Smooth muscle cell (in vitro differentiated cells): ENCODE data around the gene CLEC3B. TPM values are rescaled to one million over a fixed set of nuclear protein-coding genes. Genes with fewer than 3 reads are reported as not detected.

Source experiments
- DNase-seq: peaks from one replicate; lab custom pipeline; 2025; ENCODE audit not compliant: unreplicated experiment; lab: John Stamatoyannopoulos, UW
- H2AFZ ChIP-seq: fragments of 200-600 bp; sonication (generic); 2 replicates; pipeline ENCODE4 v1.6.0; 2016; ENCODE audit warnings: antibody characterized with exemption, low read depth, mild to moderate bottlenecking
- H3F3A ChIP-seq: fragments of 200-600 bp; sonication (generic); 2 replicates; pipeline ENCODE4 v1.6.0; 2017; ENCODE audit warnings: antibody characterized with exemption, low read depth
- H3K27ac ChIP-seq: fragments of 200-600 bp; sonication (generic); 2 replicates; pipeline ENCODE4 v1.5.1; 2016; ENCODE audit warnings: low read depth, mild to moderate bottlenecking
- H3K27me3 ChIP-seq: fragments of 200-600 bp; sonication (generic); 2 replicates; pipeline ENCODE4 v1.6.1; 2016; ENCODE audit warnings: low read depth, mild to moderate bottlenecking
- H3K36me3 ChIP-seq: fragments of 200-600 bp; sonication (generic); 2 replicates; pipeline ENCODE4 v1.5.1; 2016; ENCODE audit warnings: low read depth
- H3K4me1 ChIP-seq: fragments of 200-600 bp; sonication (generic); 2 replicates; pipeline ENCODE4 v1.5.1; 2016; ENCODE audit warnings: low read depth
- H3K4me2 ChIP-seq: fragments of 200-600 bp; sonication (generic); 2 replicates; pipeline ENCODE4 v1.6.0; 2016; ENCODE audit warnings: mild to moderate bottlenecking
- H3K4me3 ChIP-seq: fragments of 200-600 bp; sonication (generic); 2 replicates; pipeline ENCODE4 v1.5.1; 2016; ENCODE audit warnings: mild to moderate bottlenecking
- H3K79me2 ChIP-seq: fragments of 200-600 bp; sonication (generic); 2 replicates; pipeline ENCODE4 v1.6.0; 2016; ENCODE audit warnings: low read depth, mild to moderate bottlenecking
- H3K9ac ChIP-seq: fragments of 200-600 bp; sonication (generic); 2 replicates; pipeline ENCODE4 v1.6.0; 2016; ENCODE audit warnings: low read depth
- H3K9me3 ChIP-seq: fragments of 200-600 bp; sonication (generic); replicated peaks from 2 replicates; pipeline ENCODE4 v1.5.1; 2016; ENCODE audit warnings: low read depth
- H4K20me1 ChIP-seq: fragments of 200-600 bp; sonication (generic); 2 replicates; pipeline ENCODE4 v1.6.0; 2016; ENCODE audit warnings: low read depth
- WGBS: methylation state at CpG from one replicate; pipeline ENCODE4 v1.1.7; 2016; ENCODE audit warnings: low lambda C conversion rate; 5-methylcytosine and 5-hydroxymethylcytosine counted together
- polyA plus RNA-seq: library from polyadenylated mRNA; unstranded; fragments of >200 nt; fragmentation: Nextera tagmentation; extraction: Ambion mirVana; gene quantifications from 2 replicates; pipeline ENCODE4 v1.2.1, GENCODE V29; 2016
- total RNA-seq: library from RNA; depleted of rRNA; stranded (reverse); fragments of >200 nt; gene quantifications from 2 replicates; pipeline ENCODE4 v1.2.3, GENCODE V29; 2014
- TF ChIP-seq, protein P1 (sequence below): fragments of 200-600 bp; sonication (generic); IDR thresholded peaks from 2 replicates; pipeline ENCODE4 v1.5.1; 2017; ENCODE audit warnings: borderline replicate concordance, mild to moderate bottlenecking, antibody characterized with exemption; ENCODE audit not compliant: insufficient read depth, poor library complexity, severe bottlenecking

Gene CLEC3B
- total RNA-seq (not detected in 2 replicates), polyA plus RNA-seq (0.58 TPM in 1 of 2 replicates, not detected in the other)

- Histone ChIP-seq H3K27ac (no peak within 1 kb of the TSS), H3K9me3 (no peaks in the 10 kb centered on the region), H3F3A (no peaks in the 10 kb centered on the region), H3K36me3 (no peaks in the 10 kb centered on the region), H3K79me2 (no peaks in the 10 kb centered on the region), H3K4me3 (no peak within 1 kb of the TSS), H2AFZ (no peak within 1 kb of the TSS), H3K4me2 (no peak within 1 kb of the TSS), H3K4me1 (no peaks in the 10 kb centered on the region), H3K9ac (no peak within 1 kb of the TSS), H4K20me1 (no peaks in the 10 kb centered on the region), H3K27me3 (no peaks in the 10 kb centered on the region)
- no peak for DNase-seq
- TF ChIP-seq, protein P1, sequence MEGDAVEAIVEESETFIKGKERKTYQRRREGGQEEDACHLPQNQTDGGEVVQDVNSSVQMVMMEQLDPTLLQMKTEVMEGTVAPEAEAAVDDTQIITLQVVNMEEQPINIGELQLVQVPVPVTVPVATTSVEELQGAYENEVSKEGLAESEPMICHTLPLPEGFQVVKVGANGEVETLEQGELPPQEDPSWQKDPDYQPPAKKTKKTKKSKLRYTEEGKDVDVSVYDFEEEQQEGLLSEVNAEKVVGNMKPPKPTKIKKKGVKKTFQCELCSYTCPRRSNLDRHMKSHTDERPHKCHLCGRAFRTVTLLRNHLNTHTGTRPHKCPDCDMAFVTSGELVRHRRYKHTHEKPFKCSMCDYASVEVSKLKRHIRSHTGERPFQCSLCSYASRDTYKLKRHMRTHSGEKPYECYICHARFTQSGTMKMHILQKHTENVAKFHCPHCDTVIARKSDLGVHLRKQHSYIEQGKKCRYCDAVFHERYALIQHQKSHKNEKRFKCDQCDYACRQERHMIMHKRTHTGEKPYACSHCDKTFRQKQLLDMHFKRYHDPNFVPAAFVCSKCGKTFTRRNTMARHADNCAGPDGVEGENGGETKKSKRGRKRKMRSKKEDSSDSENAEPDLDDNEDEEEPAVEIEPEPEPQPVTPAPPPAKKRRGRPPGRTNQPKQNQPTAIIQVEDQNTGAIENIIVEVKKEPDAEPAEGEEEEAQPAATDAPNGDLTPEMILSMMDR: no peak
- 74% methylated on average over 13 of the region's 13 CpGs for WGBS
Measured at GRCh38 chr3:45026038-45026437, at the start of gene CLEC3B. Gene CLEC3B, plus strand, starts transcription at chr3:45026303. Its CDS starts 60 bp downstream, at chr3:45026363.

GRCh38 chr3:44981220-44981619, 44.9 kb upstream of the CLEC3B start:
- TF ChIP-seq, protein P1: no peak
- Histone ChIP-seq H3K27me3 (no peaks in the 10 kb centered on the region), H3K9ac (no peak overlapping the region), H3K27ac (no peak overlapping the region), H3K4me2 (no peak overlapping the region), H2AFZ (no peak overlapping the region), H3K4me1 (peaks cover 7% of the 10 kb centered on the region), H4K20me1 (peaks cover 58% of the 10 kb centered on the region), H3F3A (no peaks in the 10 kb centered on the region), H3K4me3 (no peak overlapping the region), H3K36me3 (no peaks in the 10 kb centered on the region), H3K9me3 (no peaks in the 10 kb centered on the region), H3K79me2 (peaks cover 93% of the 10 kb centered on the region)
- WGBS: 100% methylated on average over 1 of the region's 1 CpG
- DNase-seq: no peak

DNA sequence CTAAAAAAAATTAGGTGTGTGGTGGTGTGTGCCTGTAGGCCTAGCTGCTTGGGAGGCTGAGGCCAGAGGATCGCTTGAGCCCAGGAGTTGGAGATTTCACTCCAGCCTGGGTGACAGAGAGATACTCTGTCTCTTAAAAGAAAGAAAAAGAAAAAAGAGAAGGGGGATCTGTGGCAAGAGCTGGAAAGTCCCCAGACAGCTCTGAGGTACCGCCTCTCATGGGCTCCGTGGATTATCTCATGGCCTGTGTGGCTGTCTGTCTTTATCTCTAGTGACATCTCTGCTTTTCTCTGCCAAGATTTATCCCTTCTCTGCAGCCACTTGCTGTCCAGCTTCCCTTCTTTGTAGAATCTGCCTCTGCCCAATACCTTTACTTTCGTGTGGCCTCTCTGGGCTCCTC, 44.4 kb upstream of the CLEC3B start:
- Histone ChIP-seq H3K9ac (no peak overlapping the region), H3K27ac (no peak overlapping the region), H3K4me3 (no peak overlapping the region), H3K79me2 (peaks cover 93% of the 10 kb centered on the region), H3K27me3 (no peaks in the 10 kb centered on the region), H2AFZ (no peak overlapping the region), H4K20me1 (peaks cover 64% of the 10 kb centered on the region), H3K4me2 (no peak overlapping the region), H3K36me3 (no peaks in the 10 kb centered on the region), H3K9me3 (no peaks in the 10 kb centered on the region), H3F3A (no peaks in the 10 kb centered on the region), H3K4me1 (peaks cover 7% of the 10 kb centered on the region)
- DNase-seq: no peak
- WGBS: 78% methylated on average over 4 of the region's 4 CpGs
- TF ChIP-seq, protein P1: no peak

GRCh38 chr3:44982817-44983216, 43.3 kb upstream of the CLEC3B start:
- H4K20me1 ChIP-seq: peaks cover 73% of the 10 kb centered on the region
- peak overlapping the region; percentile 44 for H3K27ac ChIP-seq
- H3K79me2 ChIP-seq: peaks cover 88% of the 10 kb centered on the region
- no peaks in the 10 kb centered on the region for H3K27me3 ChIP-seq
- H3K9ac ChIP-seq: no peak overlapping the region
- no peaks in the 10 kb centered on the region for H3K9me3 ChIP-seq
- no peaks in the 10 kb centered on the region for H3K36me3 ChIP-seq
- WGBS: 89% methylated on average over 3 of the region's 3 CpGs
- no peak overlapping the region for H3K4me3 ChIP-seq
- H3F3A ChIP-seq: no peaks in the 10 kb centered on the region
- no peak overlapping the region for H3K4me2 ChIP-seq
- no peak overlapping the region for H2AFZ ChIP-seq
- no peaks in the 10 kb centered on the region for H3K4me1 ChIP-seq
- no peak for DNase-seq
- TF ChIP-seq, protein P1: no peak
